OCI-LY3 (cell line): ENCODE measurements around the gene UNC5CL.

Experiments
- H2AFZ ChIP-seq: fragments of 200-600, 300-600 bp; shearing (Covaris generic); 2 replicates; pipeline ENCODE4 v1.6.0; 2014; ENCODE audit warnings: antibody characterized with exemption, low read depth, low read length
- H3K27ac ChIP-seq: fragments of 200-600, 300-600 bp; sonication (generic); 2 replicates; pipeline ENCODE4 v1.5.1; 2014; ENCODE audit warnings: mild to moderate bottlenecking, low read length, moderate library complexity, mixed read lengths
- H3K27me3 ChIP-seq: fragments of 200-600, 300-600 bp; sonication (generic); 2 replicates; pipeline ENCODE4 v1.6.1; 2014; ENCODE audit warnings: low read depth, low read length, mixed read lengths
- H3K36me3 ChIP-seq: fragments of 200-600, 300-600 bp; sonication (generic); replicated peaks from 2 replicates; pipeline ENCODE3; 2014; ENCODE audit warnings: low read depth, low read length, mixed read lengths
- H3K4me1 ChIP-seq: fragments of 300-600, 200-600 bp; sonication (generic); 2 replicates; pipeline ENCODE4 v1.6.1; 2014; ENCODE audit warnings: low read length, mixed read lengths
- H3K4me2 ChIP-seq: fragments of 200-600, 300-600 bp; sonication (generic); 2 replicates; pipeline ENCODE4 v1.6.1; 2014; ENCODE audit warnings: low read length, mixed read lengths
- H3K4me3 ChIP-seq: fragments of 300-600, 200-600 bp; sonication (generic); 2 replicates; pipeline ENCODE4 v1.5.1; 2014; ENCODE audit warnings: antibody characterized with exemption, mild to moderate bottlenecking, low read length, moderate library complexity
- H3K79me2 ChIP-seq: fragments of 300-600, 200-600 bp; shearing (Covaris generic); 2 replicates; pipeline ENCODE4 v1.6.1; 2014; ENCODE audit warnings: mild to moderate bottlenecking, low read length, mixed read lengths
- H3K9ac ChIP-seq: fragments of 300-600, 200-600 bp; shearing (Covaris generic); 2 replicates; pipeline ENCODE4 v1.6.0; 2014; ENCODE audit warnings: mild to moderate bottlenecking, low read length, moderate library complexity
- H3K9me3 ChIP-seq: fragments of 200-600, 300-600 bp; shearing (Covaris generic); 2 replicates; pipeline ENCODE4 v1.6.1; 2014; ENCODE audit warnings: low read length, mixed read lengths; ENCODE audit not compliant: insufficient read depth
- H4K20me1 ChIP-seq: fragments of 200-600, 300-600 bp; sonication (generic); 2 replicates; pipeline ENCODE4 v1.6.1; 2016; ENCODE audit warnings: low read length, mixed read lengths; ENCODE audit not compliant: insufficient read depth
- EZH2phosphoT487 ChIP-seq: fragments of 200-600 bp; shearing (Covaris generic); IDR thresholded peaks from 2 replicates; pipeline ENCODE4 v1.6.1; 2018; ENCODE audit warnings: antibody characterized with exemption, mixed run types, low read depth
- TF ChIP-seq, protein P1 (sequence below): fragments of 200-600, 300-600 bp; sonication (generic); IDR thresholded peaks from 2 replicates; pipeline ENCODE4 v1.5.1; 2014; ENCODE audit warnings: antibody characterized with exemption, low read length, low read depth

Gene UNC5CL

DNA sequence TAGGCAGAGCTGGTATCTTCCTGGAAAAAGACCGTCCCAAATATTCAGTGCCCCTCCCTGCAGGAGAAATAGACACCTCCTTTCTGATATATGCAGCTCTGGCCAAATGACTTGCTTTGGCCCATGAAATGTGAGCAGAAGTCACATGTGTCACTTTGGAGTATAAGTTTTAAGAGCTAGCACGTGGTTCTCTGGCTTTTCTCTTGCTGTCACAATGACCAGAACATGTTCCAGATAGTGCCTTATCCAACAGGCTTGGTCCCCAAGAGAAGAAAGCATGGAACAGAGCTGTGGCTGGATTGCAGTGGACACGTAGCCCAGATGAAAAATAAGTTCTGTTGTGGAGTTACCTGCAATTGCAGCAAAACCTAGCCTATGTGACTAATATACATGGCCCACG is 40.4 kb downstream of the UNC5CL start:
- Histone ChIP-seq H3K36me3 (no peaks in the 10 kb centered on the region), H3K79me2 (no peaks in the 10 kb centered on the region), H3K9ac (no peak overlapping the region), H4K20me1 (no peaks in the 10 kb centered on the region), H3K27me3 (peaks cover 31% of the 10 kb centered on the region), H3K27ac (no peak overlapping the region), H3K9me3 (no peaks in the 10 kb centered on the region), H3K4me1 (peaks cover 8% of the 10 kb centered on the region), H2AFZ (no peak overlapping the region), H3K4me2 (no peak overlapping the region), H3K4me3 (no peak overlapping the region)
- TF ChIP-seq, protein P1, sequence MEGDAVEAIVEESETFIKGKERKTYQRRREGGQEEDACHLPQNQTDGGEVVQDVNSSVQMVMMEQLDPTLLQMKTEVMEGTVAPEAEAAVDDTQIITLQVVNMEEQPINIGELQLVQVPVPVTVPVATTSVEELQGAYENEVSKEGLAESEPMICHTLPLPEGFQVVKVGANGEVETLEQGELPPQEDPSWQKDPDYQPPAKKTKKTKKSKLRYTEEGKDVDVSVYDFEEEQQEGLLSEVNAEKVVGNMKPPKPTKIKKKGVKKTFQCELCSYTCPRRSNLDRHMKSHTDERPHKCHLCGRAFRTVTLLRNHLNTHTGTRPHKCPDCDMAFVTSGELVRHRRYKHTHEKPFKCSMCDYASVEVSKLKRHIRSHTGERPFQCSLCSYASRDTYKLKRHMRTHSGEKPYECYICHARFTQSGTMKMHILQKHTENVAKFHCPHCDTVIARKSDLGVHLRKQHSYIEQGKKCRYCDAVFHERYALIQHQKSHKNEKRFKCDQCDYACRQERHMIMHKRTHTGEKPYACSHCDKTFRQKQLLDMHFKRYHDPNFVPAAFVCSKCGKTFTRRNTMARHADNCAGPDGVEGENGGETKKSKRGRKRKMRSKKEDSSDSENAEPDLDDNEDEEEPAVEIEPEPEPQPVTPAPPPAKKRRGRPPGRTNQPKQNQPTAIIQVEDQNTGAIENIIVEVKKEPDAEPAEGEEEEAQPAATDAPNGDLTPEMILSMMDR, result no peak
- no peak for TF ChIP-seq EZH2phosphoT487

DNA sequence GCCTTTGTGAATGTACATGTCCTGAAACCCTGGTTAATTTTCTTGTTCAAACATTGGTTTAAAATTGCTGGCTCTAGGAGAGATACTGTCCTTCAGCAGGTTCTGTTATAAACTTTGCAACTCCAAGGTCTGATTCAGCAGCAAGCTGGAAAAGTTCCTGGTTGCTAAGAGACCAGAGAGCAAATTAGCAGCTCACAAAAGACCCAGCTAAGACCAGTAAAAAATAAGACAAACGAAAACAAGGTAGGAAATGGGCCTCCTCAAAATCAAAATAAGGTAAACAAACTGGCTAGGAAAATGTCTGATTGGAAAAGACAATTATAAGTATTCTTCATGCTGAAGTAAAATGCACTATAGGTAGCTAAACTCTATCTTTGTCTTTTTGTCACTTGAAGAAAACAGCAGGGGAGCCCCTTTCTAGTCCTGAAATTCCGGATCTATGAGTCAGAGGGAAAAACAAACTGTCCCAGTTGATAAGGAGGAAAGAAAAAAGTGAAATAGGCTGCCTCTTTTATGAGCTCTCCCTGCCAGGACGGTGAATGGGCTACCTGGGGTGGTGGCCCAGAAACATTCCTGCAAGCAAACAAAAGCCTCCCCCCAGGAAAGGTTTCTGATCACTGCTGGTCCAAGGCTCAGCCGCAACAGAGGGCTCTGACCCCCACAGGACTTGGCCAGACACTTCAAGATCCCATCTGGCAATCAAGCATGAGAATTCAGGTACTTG is 41.6 kb downstream of the UNC5CL start:
- no peaks in the 10 kb centered on the region for H4K20me1 ChIP-seq
- TF ChIP-seq, protein P1, result no peak
- TF ChIP-seq EZH2phosphoT487, result no peak
- H3K36me3 ChIP-seq, result no peaks in the 10 kb centered on the region
- no peak overlapping the region for H3K9ac ChIP-seq
- no peak overlapping the region for H3K4me3 ChIP-seq
- H3K27ac ChIP-seq, result no peak overlapping the region
- H3K9me3 ChIP-seq, result no peaks in the 10 kb centered on the region
- no peak overlapping the region for H3K4me2 ChIP-seq
- H3K79me2 ChIP-seq, result no peaks in the 10 kb centered on the region
- peaks cover 29% of the 10 kb centered on the region for H3K27me3 ChIP-seq
- H2AFZ ChIP-seq, result no peak overlapping the region
- H3K4me1 ChIP-seq, result peaks cover 9% of the 10 kb centered on the region

DNA sequence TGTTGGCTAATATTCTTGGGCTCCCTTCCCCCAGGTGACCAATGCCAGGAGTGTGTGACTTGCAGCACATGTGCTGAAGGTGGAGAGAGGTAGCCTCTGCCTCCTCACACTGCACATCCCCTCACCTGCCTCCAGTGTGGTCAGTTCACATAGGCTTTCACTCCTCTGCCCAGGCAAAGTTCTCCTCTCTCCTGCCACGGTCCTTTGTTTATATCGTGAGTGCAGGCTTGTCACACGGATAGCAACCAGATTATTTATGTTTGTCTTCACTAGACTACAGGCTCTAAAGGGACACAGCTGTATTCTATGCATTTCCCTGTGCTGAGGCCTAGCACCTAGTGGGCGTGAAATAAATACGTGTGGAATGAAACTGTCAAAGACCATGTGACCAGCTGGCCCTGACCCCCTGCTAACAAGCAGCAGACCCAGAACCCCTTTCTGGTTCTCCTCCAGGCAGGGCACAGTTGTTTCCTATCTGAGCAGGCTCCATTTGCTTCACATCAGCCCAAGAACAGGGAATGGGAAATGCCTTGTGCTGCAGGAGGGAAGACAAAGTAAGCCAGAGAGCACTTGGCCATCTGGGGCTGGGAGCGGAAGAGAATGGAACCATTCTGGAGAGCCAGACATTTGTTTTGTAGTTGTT is 42.3 kb downstream of the UNC5CL start:
- Histone ChIP-seq H3K79me2 (no peaks in the 10 kb centered on the region), H2AFZ (no peak overlapping the region), H3K4me2 (no peak overlapping the region), H3K36me3 (no peaks in the 10 kb centered on the region), H3K4me1 (peaks cover 10% of the 10 kb centered on the region), H4K20me1 (no peaks in the 10 kb centered on the region), H3K27me3 (peaks cover 29% of the 10 kb centered on the region), H3K27ac (no peak overlapping the region), H3K9me3 (no peaks in the 10 kb centered on the region), H3K4me3 (no peak overlapping the region), H3K9ac (no peak overlapping the region)
- TF ChIP-seq, protein P1, result no peak
- no peak for TF ChIP-seq EZH2phosphoT487

DNA sequence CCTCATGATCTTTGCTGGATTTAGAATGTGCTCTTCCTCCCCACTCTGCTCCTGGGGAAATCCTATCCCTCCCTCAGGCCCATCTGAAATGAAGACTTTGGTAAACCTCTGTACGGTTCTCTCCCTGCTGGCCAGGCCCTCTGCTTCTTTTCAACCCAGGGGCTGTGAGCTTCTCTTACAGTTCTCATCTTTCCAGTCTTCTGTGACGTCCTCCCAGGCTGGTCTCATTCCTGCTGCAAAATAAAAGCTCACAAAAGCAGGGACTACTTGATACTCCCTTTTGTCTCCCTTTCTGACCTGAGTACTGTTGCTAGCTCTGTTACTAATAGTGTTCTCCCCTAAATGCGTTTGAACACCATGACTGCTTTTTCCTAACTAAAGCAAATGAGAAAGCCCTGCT is 46.3 kb downstream of the UNC5CL start:
- no peaks in the 10 kb centered on the region for H4K20me1 ChIP-seq
- no peak overlapping the region for H3K27ac ChIP-seq
- no peaks in the 10 kb centered on the region for H3K36me3 ChIP-seq
- H3K4me3 ChIP-seq, result no peak overlapping the region
- H2AFZ ChIP-seq, result no peak overlapping the region
- no peaks in the 10 kb centered on the region for H3K79me2 ChIP-seq
- no peak overlapping the region for H3K9ac ChIP-seq
- H3K27me3 ChIP-seq, result peaks cover 56% of the 10 kb centered on the region
- H3K9me3 ChIP-seq, result no peaks in the 10 kb centered on the region
- no peak overlapping the region for H3K4me2 ChIP-seq
- TF ChIP-seq, protein P1, result no peak
- no peak for TF ChIP-seq EZH2phosphoT487
- H3K4me1 ChIP-seq, result 0 out of 2 replicates have a peak, but pooled peaks cover 3% of the 10 kb centered on the region
